ENCODE results near the gene AHSG. TPM values are rescaled to one million over a fixed set of nuclear protein-coding genes. Genes with fewer than 3 reads are reported as not detected.

The AHSG gene
- total RNA-seq, 1 experiment from 2014 or later = 1.6 TPM

DNA sequence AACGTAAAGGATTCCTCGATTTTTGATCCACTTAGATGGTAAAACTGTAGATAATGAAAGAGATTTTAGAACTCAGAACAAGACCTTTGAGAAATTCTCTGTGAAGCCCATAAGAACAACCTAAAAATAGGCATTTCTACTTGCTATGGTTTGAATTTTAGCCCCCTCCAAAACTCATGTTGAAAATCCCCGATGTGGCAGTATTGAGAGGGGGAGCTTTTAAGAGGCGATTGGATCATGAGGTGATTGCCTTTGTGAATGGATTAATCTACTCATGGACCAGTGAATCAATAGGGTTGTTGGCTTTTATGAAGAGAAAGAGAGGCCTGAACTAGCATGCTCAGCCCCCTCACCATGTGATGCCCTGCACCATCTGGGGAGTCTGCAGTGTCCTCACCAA, 20.2 kb upstream of the AHSG start:
- POLR2A ChIA-PET = no interaction called here
- Histone ChIP-seq H3K79me2 (ENCODE audit: insufficient read depth, low read length) (no peaks in the 10 kb centered on the region), H3K27me3 (ENCODE audit: insufficient read depth, low read length) (no peaks in the 10 kb centered on the region), H3K27ac (ENCODE audit: low read depth, low read length) (no peak overlapping the region), H2AFZ (ENCODE audit: low read depth, low read length, poor library complexity, severe bottlenecking) (no peak overlapping the region), H3K4me2 (ENCODE audit: low read length) (no peak overlapping the region), H3K9me2 (ENCODE audit: insufficient read depth) (no peaks in the 10 kb centered on the region), H3K4me3 (replicated peaks in 1 of 2; ENCODE audit: low read depth in 1 of 2, low read length in 2 of 2) (no peak overlapping the region), H3K9me3 (ENCODE audit: control insufficient read depth in 1 of 2, insufficient read depth in 1 of 2, low read depth in 1 of 2, low read length in 2 of 2) (no peaks in the 10 kb centered on the region), H3K4me1 (ENCODE audit: control insufficient read depth in 1 of 2, insufficient read depth in 2 of 2, low read length in 2 of 2) (peaks cover 16 to 24% of the 10 kb centered on the region in 2 experiments), H4K20me1 (ENCODE audit: insufficient read depth) (no peaks in the 10 kb centered on the region), H3K36me3 (ENCODE audit: control insufficient read depth in 1 of 2, insufficient read depth in 2 of 2, low read length in 2 of 2) (no peaks in the 10 kb centered on the region), H3K9ac (ENCODE audit: low read length) (no peak overlapping the region)
- BruUV-seq (replicated peaks) = no TSS peak
- TF ChIP-seq, protein P1, sequence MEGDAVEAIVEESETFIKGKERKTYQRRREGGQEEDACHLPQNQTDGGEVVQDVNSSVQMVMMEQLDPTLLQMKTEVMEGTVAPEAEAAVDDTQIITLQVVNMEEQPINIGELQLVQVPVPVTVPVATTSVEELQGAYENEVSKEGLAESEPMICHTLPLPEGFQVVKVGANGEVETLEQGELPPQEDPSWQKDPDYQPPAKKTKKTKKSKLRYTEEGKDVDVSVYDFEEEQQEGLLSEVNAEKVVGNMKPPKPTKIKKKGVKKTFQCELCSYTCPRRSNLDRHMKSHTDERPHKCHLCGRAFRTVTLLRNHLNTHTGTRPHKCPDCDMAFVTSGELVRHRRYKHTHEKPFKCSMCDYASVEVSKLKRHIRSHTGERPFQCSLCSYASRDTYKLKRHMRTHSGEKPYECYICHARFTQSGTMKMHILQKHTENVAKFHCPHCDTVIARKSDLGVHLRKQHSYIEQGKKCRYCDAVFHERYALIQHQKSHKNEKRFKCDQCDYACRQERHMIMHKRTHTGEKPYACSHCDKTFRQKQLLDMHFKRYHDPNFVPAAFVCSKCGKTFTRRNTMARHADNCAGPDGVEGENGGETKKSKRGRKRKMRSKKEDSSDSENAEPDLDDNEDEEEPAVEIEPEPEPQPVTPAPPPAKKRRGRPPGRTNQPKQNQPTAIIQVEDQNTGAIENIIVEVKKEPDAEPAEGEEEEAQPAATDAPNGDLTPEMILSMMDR (IDR thresholded peaks at IDR 0.05 in 2 of 3, conservative IDR thresholded peaks at IDR 0.05 in 1 of 3; ENCODE audit: borderline replicate concordance in 1 of 3, insufficient read depth in 1 of 3, low read depth in 2 of 3, low read length in 2 of 3) = no peak
- no peak for TF ChIP-seq TCF7L2 (IDR thresholded peaks at IDR 0.05; ENCODE audit: borderline replicate concordance, extremely low read depth, insufficient read depth, insufficient read length)
- TF ChIP-seq, protein P2, sequence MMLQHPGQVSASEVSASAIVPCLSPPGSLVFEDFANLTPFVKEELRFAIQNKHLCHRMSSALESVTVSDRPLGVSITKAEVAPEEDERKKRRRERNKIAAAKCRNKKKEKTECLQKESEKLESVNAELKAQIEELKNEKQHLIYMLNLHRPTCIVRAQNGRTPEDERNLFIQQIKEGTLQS (IDR thresholded peaks at IDR 0.05) = no peak
- TF ChIP-seq, protein P3, sequence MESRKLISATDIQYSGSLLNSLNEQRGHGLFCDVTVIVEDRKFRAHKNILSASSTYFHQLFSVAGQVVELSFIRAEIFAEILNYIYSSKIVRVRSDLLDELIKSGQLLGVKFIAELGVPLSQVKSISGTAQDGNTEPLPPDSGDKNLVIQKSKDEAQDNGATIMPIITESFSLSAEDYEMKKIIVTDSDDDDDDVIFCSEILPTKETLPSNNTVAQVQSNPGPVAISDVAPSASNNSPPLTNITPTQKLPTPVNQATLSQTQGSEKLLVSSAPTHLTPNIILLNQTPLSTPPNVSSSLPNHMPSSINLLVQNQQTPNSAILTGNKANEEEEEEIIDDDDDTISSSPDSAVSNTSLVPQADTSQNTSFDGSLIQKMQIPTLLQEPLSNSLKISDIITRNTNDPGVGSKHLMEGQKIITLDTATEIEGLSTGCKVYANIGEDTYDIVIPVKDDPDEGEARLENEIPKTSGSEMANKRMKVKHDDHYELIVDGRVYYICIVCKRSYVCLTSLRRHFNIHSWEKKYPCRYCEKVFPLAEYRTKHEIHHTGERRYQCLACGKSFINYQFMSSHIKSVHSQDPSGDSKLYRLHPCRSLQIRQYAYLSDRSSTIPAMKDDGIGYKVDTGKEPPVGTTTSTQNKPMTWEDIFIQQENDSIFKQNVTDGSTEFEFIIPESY (IDR thresholded peaks at IDR 0.05; ENCODE audit: extremely low read depth, insufficient replicate concordance, low read length) = no peak
- no peak for TF ChIP-seq POLR2A (IDR thresholded peaks at IDR 0.05; ENCODE audit: borderline replicate concordance, extremely low read depth, insufficient read depth, insufficient read length)
- TF ChIP-seq EZH2phosphoT487 (IDR thresholded peaks at IDR 0.05; ENCODE audit: borderline replicate concordance) = no peak
- no peak for TF ChIP-seq SRF (IDR thresholded peaks at IDR 0.05; ENCODE audit: low read depth)
- RAD21 ChIA-PET (ENCODE audit: low non-redundant PET in 1 of 2, low total read pairs in 2 of 2, uncharacterized antibody in 2 of 2, unreplicated experiment in 2 of 2) = no interaction called here
- intact Hi-C loops (cut with micrococcal nuclease) = no loop called here
- DNase-seq (ENCODE audit: low read depth, low spot score) (no peak), ATAC-seq (no peak)
- CTCF ChIA-PET = no interaction called here

Measured in HCT116 (cell line).